Measurements from ENCODE around the gene DLEC1.
A peak's percentile ranks its signal among the peaks of the same experiment; 100 is the strongest.

Gene DLEC1

GRCh38 chr3:38016847-38017444, 22.1 kb upstream of the DLEC1 start:
- H3K36me3 Mint-ChIP-seq (ENCODE audit: insufficient read depth): peaks cover 29% of the 10 kb centered on the region
- no peak for ATAC-seq (replicated peaks)
- no peaks in the 10 kb centered on the region for H3K27me3 Mint-ChIP-seq

GRCh38 chr3:38017445-38018295, 21.3 kb upstream of the DLEC1 start:
- Mint-ChIP-seq H3K4me1 (ENCODE audit: low read depth in 2 of 2) (peaks cover 20 to 25% of the 10 kb centered on the region in 2 donors), H3K27me3 (no peaks in the 10 kb centered on the region), H3K9me3 (no peaks in the 10 kb centered on the region), H3K4me3 (no peak overlapping the region), H3K27ac (peak overlapping the region in 1 of 2 donors; percentile 4), H3K36me3 (ENCODE audit: insufficient read depth) (peaks cover 29% of the 10 kb centered on the region)
- no peak for ATAC-seq (replicated peaks)
- no peak for DNase-seq

More at GRCh38 chr3:38016847-38017444, 22.1 kb upstream of the DLEC1 start:
- Mint-ChIP-seq H3K9me3 (no peaks in the 10 kb centered on the region), H3K4me3 (no peak overlapping the region), H3K27ac (peak overlapping the region in 1 of 2 donors; percentile 11), H3K4me1 (ENCODE audit: low read depth in 2 of 2) (peaks cover 17 to 19% of the 10 kb centered on the region in 2 donors)
- DNase-seq: no peak

- Mint-ChIP-seq H3K27ac (peak overlapping the region in 1 of 2 donors; percentile 47), H3K4me3 (no peak overlapping the region), H3K4me1 (ENCODE audit: low read depth in 2 of 2) (peaks cover 26 to 34% of the 10 kb centered on the region in 2 donors), H3K27me3 (no peaks in the 10 kb centered on the region), H3K9me3 (no peaks in the 10 kb centered on the region), H3K36me3 (ENCODE audit: insufficient read depth) (peaks cover 29% of the 10 kb centered on the region)
- ATAC-seq (replicated peaks): no peak
- DNase-seq: no peak
Observed at GRCh38 chr3:38018296-38019266, 20.4 kb upstream of the DLEC1 start.

- no peaks in the 10 kb centered on the region for H3K27me3 Mint-ChIP-seq
- peak overlapping the region; percentile 5 to 90 for H3K27ac Mint-ChIP-seq
- no peaks in the 10 kb centered on the region for H3K9me3 Mint-ChIP-seq
- H3K4me1 Mint-ChIP-seq (ENCODE audit: low read depth in 2 of 2): peaks cover 29 to 43% of the 10 kb centered on the region in 2 donors
- DNase-seq (no peak), ATAC-seq (replicated peaks) (no peak)
- H3K36me3 Mint-ChIP-seq (ENCODE audit: insufficient read depth): peaks cover 24% of the 10 kb centered on the region
- H3K4me3 Mint-ChIP-seq: no peak overlapping the region
Observed at GRCh38 chr3:38019658-38020341, 19.2 kb upstream of the DLEC1 start.

- Mint-ChIP-seq H3K36me3 (ENCODE audit: insufficient read depth) (peaks cover 21% of the 10 kb centered on the region), H3K4me1 (ENCODE audit: low read depth in 2 of 2) (peaks cover 29 to 46% of the 10 kb centered on the region in 2 donors), H3K27me3 (no peaks in the 10 kb centered on the region), H3K4me3 (no peak overlapping the region), H3K9me3 (no peaks in the 10 kb centered on the region), H3K27ac (peak overlapping the region; percentile 5 to 90)
- no peak for DNase-seq
- no peak for ATAC-seq (replicated peaks)
Observed at GRCh38 chr3:38020342-38020726, 18.7 kb upstream of the DLEC1 start.

GRCh38 chr3:38021196-38021595, 17.8 kb upstream of the DLEC1 start:
- H3K27ac Mint-ChIP-seq: peak overlapping the region; percentile 49 to 83

GRCh38 chr3:38022301-38022700, 16.7 kb upstream of the DLEC1 start:
- peaks cover 17% of the 10 kb centered on the region for H3K36me3 Mint-ChIP-seq (ENCODE audit: insufficient read depth)
- H3K4me1 Mint-ChIP-seq (ENCODE audit: low read depth in 2 of 2): peaks cover 34 to 52% of the 10 kb centered on the region in 2 donors
- no peaks in the 10 kb centered on the region for H3K9me3 Mint-ChIP-seq
- peak overlapping the region; percentile 49 to 83 for H3K27ac Mint-ChIP-seq
- H3K27me3 Mint-ChIP-seq: no peaks in the 10 kb centered on the region
- DNase-seq: no peak
- H3K4me3 Mint-ChIP-seq: peak overlapping the region in 1 of 2 donors; percentile 7
- ATAC-seq (replicated peaks): no peak

More at GRCh38 chr3:38021196-38021595, 17.8 kb upstream of the DLEC1 start:
- Mint-ChIP-seq H3K27me3 (no peaks in the 10 kb centered on the region), H3K4me1 (ENCODE audit: low read depth in 2 of 2) (peaks cover 34 to 52% of the 10 kb centered on the region in 2 donors), H3K4me3 (no peak overlapping the region), H3K36me3 (ENCODE audit: insufficient read depth) (peaks cover 20% of the 10 kb centered on the region), H3K9me3 (no peaks in the 10 kb centered on the region)
- no peak for DNase-seq
- ATAC-seq (replicated peaks): no peak

GRCh38 chr3:38022896-38023709, 15.9 kb upstream of the DLEC1 start:
- Mint-ChIP-seq H3K27ac (peak overlapping the region; percentile 94 to 95), H3K36me3 (ENCODE audit: insufficient read depth) (peaks cover 19% of the 10 kb centered on the region), H3K27me3 (no peaks in the 10 kb centered on the region), H3K4me1 (ENCODE audit: low read depth in 2 of 2) (peaks cover 39 to 55% of the 10 kb centered on the region in 2 donors), H3K9me3 (no peaks in the 10 kb centered on the region), H3K4me3 (peak overlapping the region; percentile 91 to 93)
- ATAC-seq (replicated peaks) (no peak), DNase-seq (no peak)

GRCh38 chr3:38026856-38027255, 12.2 kb upstream of the DLEC1 start:
- Mint-ChIP-seq H3K4me1 (ENCODE audit: low read depth in 2 of 2) (peaks cover 43 to 56% of the 10 kb centered on the region in 2 donors), H3K27me3 (no peaks in the 10 kb centered on the region), H3K9me3 (no peaks in the 10 kb centered on the region), H3K27ac (no peak overlapping the region), H3K4me3 (peak overlapping the region in 1 of 2 donors; percentile 8), H3K36me3 (ENCODE audit: insufficient read depth) (peaks cover 4% of the 10 kb centered on the region)
- no peak for ATAC-seq (replicated peaks)
- DNase-seq: no peak

GRCh38 chr3:38027466-38028465, 11.2 kb upstream of the DLEC1 start:
- no peaks in the 10 kb centered on the region for H3K27me3 Mint-ChIP-seq
- H3K4me1 Mint-ChIP-seq (ENCODE audit: low read depth in 2 of 2): peaks cover 42 to 49% of the 10 kb centered on the region in 2 donors
- peaks cover 4% of the 10 kb centered on the region for H3K36me3 Mint-ChIP-seq (ENCODE audit: insufficient read depth)
- H3K27ac Mint-ChIP-seq: peak overlapping the region in 1 of 2 donors; percentile 94
- DNase-seq (no peak), ATAC-seq (replicated peaks) (no peak)
- H3K4me3 Mint-ChIP-seq: peak overlapping the region; percentile 78 to 80
- no peaks in the 10 kb centered on the region for H3K9me3 Mint-ChIP-seq

GRCh38 chr3:38028621-38029361, 10.2 kb upstream of the DLEC1 start:
- H3K27ac Mint-ChIP-seq: peak overlapping the region in 1 of 2 donors; percentile 94
- ATAC-seq (replicated peaks): no peak
- peaks cover 37 to 38% of the 10 kb centered on the region in 2 donors for H3K4me1 Mint-ChIP-seq (ENCODE audit: low read depth in 2 of 2)

More at GRCh38 chr3:38028621-38029361, 10.2 kb upstream of the DLEC1 start:
- Mint-ChIP-seq H3K36me3 (ENCODE audit: insufficient read depth) (peaks cover 4% of the 10 kb centered on the region), H3K9me3 (no peaks in the 10 kb centered on the region), H3K27me3 (no peaks in the 10 kb centered on the region), H3K4me3 (peak overlapping the region; percentile 78 to 80)
- DNase-seq: no peak
